Mesendoderm (in vitro differentiated cells): ENCODE data around the gene IDH1.
A peak's percentile ranks its signal among the peaks of the same experiment; 100 is the strongest.

Source experiments
- DNase-seq: peaks from one replicate; pipeline ENCODE4 v3.0.0; 2013
- H2AK5ac ChIP-seq: 2 replicates; pipeline ENCODE4 v1.6.1; 2013; ENCODE audit warnings: low read length, inconsistent platforms
- H2BK120ac ChIP-seq: 2 replicates; pipeline ENCODE4 v1.6.1; 2013; ENCODE audit warnings: low read depth, mild to moderate bottlenecking, low read length, moderate library complexity, mixed read lengths
- H2BK15ac ChIP-seq: replicated peaks from 2 replicates; pipeline ENCODE4 v1.6.1; 2013; ENCODE audit warnings: low read depth, mild to moderate bottlenecking, moderate library complexity
- H2BK5ac ChIP-seq: 2 replicates; pipeline ENCODE4 v1.6.1; 2013; ENCODE audit warnings: low read length, inconsistent platforms
- H3K18ac ChIP-seq: 2 replicates; pipeline ENCODE4 v1.6.1; 2013; ENCODE audit warnings: mild to moderate bottlenecking, low read length, mixed read lengths
- H3K23ac ChIP-seq: one replicate; pipeline ENCODE4 v1.6.1; 2013; ENCODE audit warnings: low read length
- H3K27ac ChIP-seq: 2 replicates; pipeline ENCODE4 v1.5.1; 2013; ENCODE audit warnings: low read depth, mild to moderate bottlenecking, inconsistent platforms, low read length, moderate library complexity
- H3K27me3 ChIP-seq: 2 replicates; pipeline ENCODE4 v1.6.1; 2013; ENCODE audit warnings: low read length, control low read depth, mild to moderate bottlenecking, inconsistent platforms; ENCODE audit not compliant: insufficient read depth, poor library complexity
- H3K36me3 ChIP-seq: 2 replicates; pipeline ENCODE4 v1.6.1; 2013; ENCODE audit warnings: low read length, inconsistent platforms; ENCODE audit not compliant: control insufficient read depth, insufficient read depth
- H3K4ac ChIP-seq: one replicate; pipeline ENCODE4 v1.6.1; 2013; ENCODE audit warnings: low read depth, mild to moderate bottlenecking, low read length, moderate library complexity
- H3K4me1 ChIP-seq: 2 replicates; pipeline ENCODE4 v1.6.1; 2013; ENCODE audit warnings: low read depth, low read length, inconsistent platforms; ENCODE audit not compliant: control insufficient read depth
- H3K4me2 ChIP-seq: 2 replicates; pipeline ENCODE4 v1.6.1; 2013; ENCODE audit warnings: low read length
- H3K4me3 ChIP-seq: 2 replicates; pipeline ENCODE4 v1.5.1; 2013; ENCODE audit warnings: mild to moderate bottlenecking, low read length
- H3K56ac ChIP-seq: one replicate; pipeline ENCODE4 v1.6.1; 2013; ENCODE audit warnings: low read length
- H3K79me1 ChIP-seq: 2 replicates; pipeline ENCODE4 v1.6.1; 2013; ENCODE audit warnings: low read length, inconsistent platforms
- H3K79me2 ChIP-seq: 2 replicates; pipeline ENCODE4 v1.6.1; 2013; ENCODE audit warnings: mild to moderate bottlenecking, low read length; ENCODE audit not compliant: control insufficient read depth, insufficient read depth
- H3K9ac ChIP-seq: 2 replicates; pipeline ENCODE4 v1.6.1; 2013; ENCODE audit warnings: low read length, inconsistent platforms
- H4K5ac ChIP-seq: one replicate; pipeline ENCODE4 v1.6.1; 2013; ENCODE audit warnings: low read length
- H4K8ac ChIP-seq: one replicate; pipeline ENCODE4 v1.6.1; 2013; ENCODE audit warnings: low read depth, mild to moderate bottlenecking, control low read depth, low read length, moderate library complexity
- WGBS: extraction: QIAGEN DNeasy Blood & Tissue Kit; methylation state at CpG from one replicate; pipeline ENCODE4 v1.1.7; 2013; ENCODE audit warnings: low lambda C conversion rate, missing lambda C conversion rate; ENCODE audit not compliant: insufficient coverage; ENCODE audit errors: extremely low coverage; 5-methylcytosine and 5-hydroxymethylcytosine counted together

IDH1 gene

GRCh38 chr2:208255557-208256106, 761 bp upstream of the IDH1 start:
- H3K4me1 ChIP-seq: peaks cover 2% of the 10 kb centered on the region
- H3K36me3 ChIP-seq: no peaks in the 10 kb centered on the region
- peak overlapping the region; percentile 99 for H3K27ac ChIP-seq
- peak overlapping the region; percentile 79 for H3K4me3 ChIP-seq
- no peak overlapping the region for H3K18ac ChIP-seq
- no peaks in the 10 kb centered on the region for H3K27me3 ChIP-seq
- H2BK120ac ChIP-seq: no peak overlapping the region
- H2AK5ac ChIP-seq: no peak overlapping the region
- no peak overlapping the region for H3K23ac ChIP-seq
- peaks cover 8% of the 10 kb centered on the region for H3K79me1 ChIP-seq
- WGBS: no CpG with 5 or more reads among the region's 13 CpGs
- no peak for DNase-seq
- no peak overlapping the region for H4K5ac ChIP-seq
- peak overlapping the region; percentile 30 for H3K4me2 ChIP-seq
- H3K79me2 ChIP-seq: peaks cover 31% of the 10 kb centered on the region
- no peak overlapping the region for H3K4ac ChIP-seq
- H4K8ac ChIP-seq: no peak overlapping the region
- no peak overlapping the region for H2BK5ac ChIP-seq
- no peak overlapping the region for H2BK15ac ChIP-seq
- H3K9ac ChIP-seq: peak overlapping the region; percentile 87
- peak overlapping the region; percentile 88 for H3K56ac ChIP-seq

DNA sequence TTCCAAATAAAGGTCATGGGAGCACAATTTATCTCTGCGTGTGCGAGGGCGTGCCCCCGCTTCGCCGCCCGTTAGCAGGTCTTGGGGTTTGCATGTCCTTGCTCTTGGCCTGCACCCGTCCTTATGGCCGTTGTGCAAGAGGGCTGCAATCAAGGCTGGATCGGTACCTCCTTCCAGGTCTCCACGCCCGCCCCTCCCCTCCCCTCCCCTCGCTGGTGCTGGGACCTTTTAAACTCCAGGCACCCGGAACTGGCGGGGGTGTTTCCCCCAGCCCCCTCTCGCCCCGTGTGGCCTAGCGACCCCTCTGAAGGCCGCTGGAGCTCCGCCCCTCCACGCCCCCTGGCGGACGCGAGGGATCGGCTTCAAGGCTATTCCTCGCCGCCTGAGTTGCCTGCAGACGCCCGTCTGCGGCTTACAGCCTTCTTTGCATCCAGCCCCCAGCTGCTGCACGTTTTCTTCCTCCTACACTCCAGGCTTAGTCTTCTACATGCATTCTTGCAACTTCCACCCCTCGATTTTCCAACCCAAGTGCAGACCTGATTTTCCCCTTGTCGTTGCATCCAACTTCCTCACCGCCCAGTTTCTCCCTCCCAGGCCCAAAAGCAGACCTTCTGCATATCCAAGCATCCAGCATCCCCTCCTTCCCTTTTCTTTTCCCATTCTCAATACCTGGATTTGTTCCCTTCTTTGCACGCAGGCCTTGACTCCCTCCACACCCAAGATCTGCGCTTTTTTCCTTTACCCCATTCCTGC, 577 bp downstream of the IDH1 start:
- Histone ChIP-seq H3K4ac (peak overlapping the region; percentile 90), H3K9ac (peak overlapping the region; percentile 100), H3K56ac (peak overlapping the region; percentile 100), H3K23ac (peak overlapping the region; percentile 85), H3K27ac (peak overlapping the region; percentile 98), H4K5ac (no peak overlapping the region), H4K8ac (no peak overlapping the region), H3K18ac (peak overlapping the region; percentile 87), H3K4me3 (peak overlapping the region; percentile 88), H3K79me1 (peaks cover 10% of the 10 kb centered on the region), H3K79me2 (peaks cover 33% of the 10 kb centered on the region), H2BK120ac (peak overlapping the region; percentile 49), H3K27me3 (no peaks in the 10 kb centered on the region), H3K4me1 (peaks cover 2% of the 10 kb centered on the region), H3K4me2 (peak overlapping the region; percentile 73), H2BK15ac (no peak overlapping the region), H3K36me3 (no peaks in the 10 kb centered on the region), H2AK5ac (peak overlapping the region; percentile 24), H2BK5ac (peak overlapping the region; percentile 95)
- WGBS: no CpG with 5 or more reads among the region's 36 CpGs
- DNase-seq: peak; percentile 96

- Histone ChIP-seq H3K4me1 (peaks cover 2% of the 10 kb centered on the region), H3K18ac (peak overlapping the region; percentile 51), H3K4me2 (peak overlapping the region; percentile 73), H3K36me3 (peaks cover under 1% of the 10 kb centered on the region), H3K27ac (peak overlapping the region; percentile 98), H3K27me3 (no peaks in the 10 kb centered on the region), H3K56ac (peak overlapping the region; percentile 94), H4K8ac (no peak overlapping the region), H3K4me3 (peak overlapping the region; percentile 88), H2BK15ac (no peak overlapping the region), H3K4ac (peak overlapping the region; percentile 92), H2BK120ac (peak overlapping the region; percentile 7), H4K5ac (no peak overlapping the region), H3K23ac (no peak overlapping the region), H3K79me1 (peaks cover 11% of the 10 kb centered on the region), H2AK5ac (no peak overlapping the region), H3K9ac (peak overlapping the region; percentile 100), H3K79me2 (peaks cover 33% of the 10 kb centered on the region), H2BK5ac (peak overlapping the region; percentile 69)
- no peak for DNase-seq
- WGBS: no CpG with 5 or more reads among the region's 7 CpGs
These were observed 1.2 kb downstream of the IDH1 start for GRCh38 chr2:208253600-208254117.

GRCh38 chr2:208252716-208253492, 2.0 kb downstream of the IDH1 start:
- H3K4me1 ChIP-seq: peaks cover 2% of the 10 kb centered on the region
- H3K9ac ChIP-seq: peak overlapping the region; percentile 100
- H3K79me2 ChIP-seq: peaks cover 33% of the 10 kb centered on the region
- peak overlapping the region; percentile 64 for H2BK5ac ChIP-seq
- peak overlapping the region; percentile 88 for H3K4me3 ChIP-seq
- H2BK15ac ChIP-seq: no peak overlapping the region
- no peak overlapping the region for H3K27ac ChIP-seq
- H3K4me2 ChIP-seq: peak overlapping the region; percentile 73
- H3K56ac ChIP-seq: peak overlapping the region; percentile 81
- no peaks in the 10 kb centered on the region for H3K27me3 ChIP-seq
- peak overlapping the region; percentile 86 for H3K4ac ChIP-seq
- no peak for DNase-seq
- no peak overlapping the region for H4K8ac ChIP-seq
- no peak overlapping the region for H4K5ac ChIP-seq
- no CpG with 5 or more reads among the region's 3 CpGs for WGBS
- no peak overlapping the region for H3K23ac ChIP-seq
- H2AK5ac ChIP-seq: no peak overlapping the region
- peaks cover 5% of the 10 kb centered on the region for H3K36me3 ChIP-seq
- no peak overlapping the region for H3K18ac ChIP-seq
- peaks cover 16% of the 10 kb centered on the region for H3K79me1 ChIP-seq
- no peak overlapping the region for H2BK120ac ChIP-seq

DNA sequence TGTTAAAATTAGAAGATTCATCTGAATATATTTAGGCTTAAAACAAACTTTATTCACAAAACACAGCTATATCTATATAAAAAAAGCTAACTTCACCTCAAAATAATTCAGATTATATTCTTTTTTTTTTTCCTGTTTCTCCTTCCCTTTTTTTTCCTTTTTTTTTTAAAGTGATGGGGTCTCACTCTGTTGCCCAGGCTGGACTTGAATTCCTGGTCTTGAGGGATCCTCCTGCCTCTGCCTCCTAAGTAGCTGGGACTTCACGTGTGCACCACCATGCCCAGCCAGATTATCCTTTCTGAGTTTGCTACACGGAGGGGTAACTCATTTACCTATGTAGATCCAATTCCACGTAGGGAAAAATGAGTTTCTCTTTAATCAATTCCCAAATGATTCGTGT, 3.8 kb downstream of the IDH1 start:
- no CpG with 5 or more reads among the region's 4 CpGs for WGBS

More for the DNA sequence above, 3.8 kb downstream of the IDH1 start:
- H3K4ac ChIP-seq: no peak overlapping the region
- H3K56ac ChIP-seq: no peak overlapping the region
- H3K18ac ChIP-seq: no peak overlapping the region
- peaks cover 33% of the 10 kb centered on the region for H3K79me2 ChIP-seq
- no peak overlapping the region for H3K4me2 ChIP-seq
- no peak overlapping the region for H4K5ac ChIP-seq
- H3K4me1 ChIP-seq: peaks cover 2% of the 10 kb centered on the region
- no peak overlapping the region for H3K23ac ChIP-seq
- peaks cover 16% of the 10 kb centered on the region for H3K79me1 ChIP-seq
- H3K4me3 ChIP-seq: no peak overlapping the region
- H2AK5ac ChIP-seq: no peak overlapping the region
- H2BK5ac ChIP-seq: no peak overlapping the region
- H3K27me3 ChIP-seq: no peaks in the 10 kb centered on the region
- no peak overlapping the region for H3K27ac ChIP-seq
- no peak overlapping the region for H3K9ac ChIP-seq
- H2BK120ac ChIP-seq: no peak overlapping the region
- H3K36me3 ChIP-seq: peaks cover 7% of the 10 kb centered on the region
- DNase-seq: no peak
- no peak overlapping the region for H4K8ac ChIP-seq
- H2BK15ac ChIP-seq: no peak overlapping the region
